GM12878 (cell line): Measurements from ENCODE around the gene EDN3. TPM values are rescaled to one million over a fixed set of nuclear protein-coding genes. Genes with fewer than 3 reads are reported as not detected.
"Not testable (repeated sequence)": the region's sequence is repeated elsewhere in the genome, so short reads cannot be mapped to it uniquely, and the experiment has no call there.

Experiments
- ATAC-seq: fragments of 200-7000 bp; cut with Tn5 transposase; 3 replicates; pipeline ENCODE4 v1.9.1; 2020; ENCODE audit warnings: mild to moderate bottlenecking, moderate library complexity
- BruUV-seq: library from RNA; stranded (reverse); fragments of 400-500 nt; replicated peaks from 2 replicates; lab custom pipeline; 2021; lab: Mats Ljungman, UMichigan
- CTCF ChIA-PET: fragments of 300-600 bp; sonication (Branson Sonifier 250); formaldehyde crosslinking; extraction: SDS; loops from one replicate; lab custom pipeline; 2021; ENCODE audit warnings: inconsistent platforms; lab: Yijun Ruan, JAX
- POLR2A ChIA-PET: fragments of 350-600 bp; formaldehyde crosslinking; extraction: SDS; loops from one replicate; lab custom pipeline; 2021; ENCODE audit warnings: inconsistent platforms; lab: Charles Lee
- RAD21 ChIA-PET: fragments of 300-600 bp; sonication (Branson Sonifier 250); formaldehyde crosslinking; loops from one replicate; lab custom pipeline; 2023; ENCODE audit warnings: antibody characterized with exemption; ENCODE audit not compliant: unreplicated experiment; lab: Charles Lee
- SMC1A ChIA-PET: fragments of 300-600 bp; sonication (Branson Sonifier 250); formaldehyde crosslinking; loops from one replicate; lab custom pipeline; 2023; ENCODE audit not compliant: unreplicated experiment, uncharacterized antibody; lab: Charles Lee
- DNase-seq: peaks from one replicate; pipeline ENCODE4 v3.0.0-alpha.2; 2011; ENCODE audit warnings: low read depth, low spot score
- FAIRE-seq: peaks from 3 replicates; lab custom pipeline; 2011; peaks lifted over from hg19 to GRCh38; lab: Jason Lieb, UNC
- H2AFZ ChIP-seq: 2 replicates; pipeline ENCODE4 v1.6.0; 2011; ENCODE audit warnings: low read depth, low read length, control low read depth; ENCODE audit not compliant: control insufficient read depth
- H3K27ac ChIP-seq: 2 replicates; pipeline ENCODE4 v1.5.1; 2011; ENCODE audit warnings: control low read depth; ENCODE audit not compliant: control insufficient read depth, insufficient read depth
- H3K27me3 ChIP-seq, 2 experiments: replicated peaks in 1 of 2; 2 replicates each; pipeline versions ENCODE4 v1.6.0 to v1.6.1; 2011; ENCODE audit warnings: low read length in 1 of 2; ENCODE audit not compliant: control insufficient read depth in 2 of 2, insufficient read depth in 2 of 2
- H3K36me3 ChIP-seq, 2 experiments: 2 replicates each; pipeline ENCODE4 v1.5.1; 2011; ENCODE audit warnings: low read length in 1 of 2; ENCODE audit not compliant: control insufficient read depth in 2 of 2, insufficient read depth in 2 of 2
- H3K4me1 ChIP-seq: 2 replicates; pipeline ENCODE4 v1.6.1; 2011; ENCODE audit warnings: mild to moderate bottlenecking, low read length, moderate library complexity, mixed read lengths; ENCODE audit not compliant: control insufficient read depth, insufficient read depth
- H3K4me2 ChIP-seq: 2 replicates; pipeline ENCODE4 v1.6.0; 2011; ENCODE audit warnings: control low read depth; ENCODE audit not compliant: control insufficient read depth, insufficient read depth
- H3K4me3 ChIP-seq: fragments of 200-600 bp; sonication (generic); 2 replicates; pipeline ENCODE4 v1.5.1; 2016
- H3K79me2 ChIP-seq: 2 replicates; pipeline ENCODE4 v1.6.0; 2011; ENCODE audit warnings: low read length; ENCODE audit not compliant: control insufficient read depth, insufficient read depth
- H3K9ac ChIP-seq: 2 replicates; pipeline ENCODE4 v1.8.0; 2011; ENCODE audit warnings: low read length, control low read depth, mixed read lengths; ENCODE audit not compliant: control insufficient read depth, insufficient read depth
- H3K9me3 ChIP-seq: replicated peaks from 3 replicates; pipeline ENCODE4 v1.5.1; 2011; ENCODE audit warnings: mild to moderate bottlenecking, low read length; ENCODE audit not compliant: control insufficient read depth, insufficient read depth
- H4K20me1 ChIP-seq: 2 replicates; pipeline ENCODE4 v1.6.0; 2011; ENCODE audit not compliant: control insufficient read depth, insufficient read depth
- CREB1 ChIP-seq: IDR thresholded peaks from 2 replicates; pipeline ENCODE4 v1.6.1; 2012; ENCODE audit warnings: low read depth, mild to moderate bottlenecking, inconsistent platforms
- WGBS: methylation state at CpG from one replicate; pipeline ENCODE4 v1.1.6; 2016; ENCODE audit warnings: low lambda C conversion rate; ENCODE audit not compliant: insufficient replicate concordance, insufficient coverage; ENCODE audit errors: missing lambda C conversion rate; 5-methylcytosine and 5-hydroxymethylcytosine counted together
- in situ Hi-C: fragments of 300-500 bp; cut with MboI; formaldehyde crosslinking; loops from 9 replicates; pipeline ENCODE4 v1.14.3; 2018; ENCODE audit warnings: mixed read lengths
- intact Hi-C: fragments of 100-400 bp; cut with micrococcal nuclease; formaldehyde crosslinking; loops from one replicate; pipeline ENCODE4 v1.14.2; 2022; ENCODE audit not compliant: unreplicated experiment
- polyA plus RNA-seq, 11 experiments: library from polyadenylated mRNA; depleted of rRNA in 4 of 11; unstranded in 6 of 11; stranded (reverse) in 5 of 11; fragments of >200 nt; fragmentation: Nextera tagmentation in 4 of 11; fragmentation: Illumina TruSeq in 1 of 11; extraction: Ambion mirVana in 4 of 11; extraction: Trizol in 1 of 11; gene quantifications; 1 replicate in 1 of 11; 2 replicates in 10 of 11; pipeline versions ENCODE4 v1.2.1 to v1.2.3, GENCODE V29; 2011 to 2016; ENCODE audit warnings: inconsistent platforms in 2 of 11, missing spikeins in 2 of 11, low read depth in 1 of 11
- total RNA-seq, 4 experiments: library from RNA; depleted of rRNA in 3 of 4; stranded (reverse); fragments of >200 nt in 3 of 4; fragmentation: Illumina TruSeq in 1 of 4; extraction: Trizol in 1 of 4; gene quantifications; 2 replicates each; pipeline versions ENCODE4 v1.2.1 to v1.2.3, GENCODE V29; 2013 to 2021

Gene EDN3
- total and polyA plus RNA-seq, 10 of the 15 experiments (the other 5 are each of a cell fraction or from before 2014, with no cell fraction given), result not detected

- CTCF ChIA-PET, result no interaction called here
- no peak overlapping the region for H3K27ac ChIP-seq
- no peak for FAIRE-seq
Observed at GRCh38 chr20:59356662-59357165, 56.3 kb downstream of the EDN3 start.

DNA sequence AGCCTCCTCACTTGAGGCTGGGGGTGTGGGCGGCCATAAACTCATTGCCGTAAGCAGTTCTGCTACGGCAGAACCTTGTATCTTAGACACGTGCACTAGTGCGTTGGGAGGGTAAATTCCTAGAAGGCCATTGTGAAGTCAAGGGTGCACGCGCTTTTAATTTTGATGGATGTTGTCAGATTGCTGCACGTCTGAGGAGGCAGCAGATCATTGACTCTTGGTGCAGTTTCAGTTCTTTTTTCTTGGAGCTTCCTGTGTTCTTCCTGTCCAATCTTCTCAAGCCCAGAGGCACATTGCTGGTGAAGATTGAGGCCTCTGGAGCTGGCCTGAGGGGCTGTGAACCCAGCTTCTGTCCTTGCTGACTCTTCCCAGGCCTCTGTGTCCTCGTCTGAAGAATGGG is 58.4 kb downstream of the EDN3 start:
- in situ Hi-C loops, H3K27ac ChIP-seq, CTCF ChIA-PET, H3K27me3 ChIP-seq, H3K9ac ChIP-seq, H3K79me2 ChIP-seq, RAD21 ChIA-PET, ATAC-seq, SMC1A ChIA-PET, H3K36me3 ChIP-seq, H2AFZ ChIP-seq, H3K4me3 ChIP-seq, H3K9me3 ChIP-seq, H4K20me1 ChIP-seq, DNase-seq, BruUV-seq, H3K4me1 ChIP-seq, intact Hi-C loops, H3K4me2 ChIP-seq, POLR2A ChIA-PET: not testable (repeated sequence)
- WGBS, result 0% methylated on average over 1 of the region's 9 CpGs
- FAIRE-seq, result peak; percentile 86

More at GRCh38 chr20:59356662-59357165, 56.3 kb downstream of the EDN3 start:
- whole genome bisulfite sequencing, result 2% methylated on average over 4 of the region's 4 CpGs
- no TSS peak for BruUV-seq
- Histone ChIP-seq H4K20me1 (no peaks in the 10 kb centered on the region), H3K9me3 (no peaks in the 10 kb centered on the region; the same call in 2 of the 3 replicates), H3K4me2 (no peak overlapping the region), H3K4me1 (no peaks in the 10 kb centered on the region), H3K4me3 (no peak overlapping the region), H2AFZ (no peak overlapping the region), H3K79me2 (no peaks in the 10 kb centered on the region), H3K9ac (no peak overlapping the region), H3K36me3 (no peaks in the 10 kb centered on the region), H3K27me3 (no peaks in the 10 kb centered on the region; a peak in 1 of 4 replicates)
- no peak for TF ChIP-seq CREB1
- no peak for DNase-seq
- in situ Hi-C loops (no loop called here), intact Hi-C loops (no loop called here)
- POLR2A ChIA-PET, result interaction anchor here (0.6 kb wide), 1 partner anchor 491 kb away, joined by 3 read pairs; no protein-coding TSS in a partner anchor
- RAD21 ChIA-PET, result no interaction called here
- SMC1A ChIA-PET, result no interaction called here
- ATAC-seq, result no peak
